CD4-positive, alpha-beta T cell (primary cell): ENCODE data around the gene C19orf33. TPM values are rescaled to one million over a fixed set of nuclear protein-coding genes. Genes with fewer than 3 reads are reported as not detected.
"Not testable (repeated sequence)": the region's sequence is repeated elsewhere in the genome, so short reads cannot be mapped to it uniquely, and the experiment has no call there.

Source experiments
- ATAC-seq: fragments of 200-7000 bp; cut with Tn5 transposase; one replicate; pipeline ENCODE4 v1.10.0; 2022; ENCODE audit warnings: mild to moderate bottlenecking; ENCODE audit not compliant: poor library complexity
- CTCF ChIA-PET: fragments of 350-600 bp; sonication (Branson Sonifier 250); formaldehyde crosslinking; loops from one replicate; lab custom pipeline; 2021; ENCODE audit warnings: antibody characterized with exemption, inconsistent platforms; lab: Charles Lee
- POLR2A ChIA-PET: fragments of 350-600 bp; sonication (Branson Sonifier 250); formaldehyde crosslinking; loops from one replicate; lab custom pipeline; 2021; ENCODE audit warnings: antibody characterized with exemption, inconsistent platforms; lab: Charles Lee
- DNase-seq, 14 experiments: peaks; one replicate each; pipeline ENCODE4 v3.0.0-alpha.2; 2013 to 2020; ENCODE audit warnings: mixed read lengths in 2 of 14
- H3K27ac ChIP-seq, 2 donors: one replicate each; pipeline versions ENCODE4 v1.5.1 to v1.7.0; 2013; ENCODE audit warnings: low read length in 2 of 2, low read depth in 1 of 2, mild to moderate bottlenecking in 1 of 2
- H3K27me3 ChIP-seq, 2 experiments: 1 replicate in 1 of 2; 2 replicates in 1 of 2; pipeline versions ENCODE4 v1.6.1 to v1.7.0; 2013; ENCODE audit warnings: low read length in 2 of 2, control low read depth in 1 of 2, mild to moderate bottlenecking in 1 of 2, moderate library complexity in 1 of 2; ENCODE audit not compliant: insufficient read depth in 2 of 2, control insufficient read depth in 1 of 2
- H3K36me3 ChIP-seq: one replicate; pipeline ENCODE4 v1.6.1; 2013; ENCODE audit warnings: low read length, control low read depth; ENCODE audit not compliant: insufficient read depth
- H3K4me1 ChIP-seq: one replicate; pipeline ENCODE4 v1.6.1; 2013; ENCODE audit warnings: low read length, control low read depth; ENCODE audit not compliant: insufficient read depth
- H3K4me3 ChIP-seq: one replicate; pipeline ENCODE4 v1.5.1; 2013; ENCODE audit warnings: mild to moderate bottlenecking, low read length, moderate library complexity
- H3K9me3 ChIP-seq, 2 experiments: 1 replicate in 1 of 2; 2 replicates in 1 of 2; pipeline versions ENCODE4 v1.6.1 to v1.7.0; 2013; ENCODE audit warnings: low read length in 2 of 2, mild to moderate bottlenecking in 2 of 2, control low read depth in 1 of 2, moderate library complexity in 1 of 2; ENCODE audit not compliant: control insufficient read depth in 1 of 2, insufficient read depth in 1 of 2
- H3K27ac Mint-ChIP-seq: one replicate; pipeline ENCODE4 v1.8.0; 2020; ENCODE audit warnings: mixed read lengths
- H3K27me3 Mint-ChIP-seq: one replicate; pipeline ENCODE4 v1.8.0; 2021; ENCODE audit warnings: mixed read lengths
- H3K36me3 Mint-ChIP-seq: one replicate; pipeline ENCODE4 v1.8.0; 2021; ENCODE audit warnings: low read depth, mixed read lengths
- H3K4me1 Mint-ChIP-seq: one replicate; pipeline ENCODE4 v1.8.0; 2021; ENCODE audit warnings: low read depth, mixed read lengths
- H3K4me3 Mint-ChIP-seq: one replicate; pipeline ENCODE4 v1.8.0; 2020; ENCODE audit warnings: mild to moderate bottlenecking, mixed read lengths
- H3K9me3 Mint-ChIP-seq: one replicate; pipeline ENCODE4 v1.8.0; 2020; ENCODE audit warnings: mixed read lengths
- CTCF ChIP-seq: fragments of 200-600 bp; IDR thresholded peaks from one replicate; pipeline ENCODE4 v1.8.0; 2022; ENCODE audit warnings: antibody characterized with exemption, mild to moderate bottlenecking
- intact Hi-C, 2 experiments: fragments of 100-400 bp; cut with DNase I in 1 of 2; cut with micrococcal nuclease in 1 of 2; formaldehyde crosslinking; loops; one replicate each; pipeline versions ENCODE4 v1.15.1 to v1.9.0; 2023 to 2025; cut with DNase I, micrococcal nuclease
- polyA plus RNA-seq, 2 donors: library from polyadenylated mRNA; unstranded; fragments of 120-200 nt; gene quantifications; one replicate each; pipeline ENCODE4 v1.2.1, GENCODE V29; 2013
- total RNA-seq, 174 experiments: library from RNA in 2 of 174; stranded (reverse) in 2 of 174; gene quantifications; one replicate each; pipeline ENCODE4 v1.2.3 and lab custom pipeline; 2021 to 2026

Gene C19orf33
- total RNA-seq (not detected), total RNA-seq (lab: John Stamatoyannopoulos, UW) (0 to 0.26 (median 0) reads per million in 172 experiments)
- polyA plus RNA-seq (2013, experiment 1 of 2): 0.96 TPM
- polyA plus RNA-seq (2013, experiment 2 of 2): 0.53 TPM

GRCh38 chr19:38303517-38304351, at the start of gene C19orf33:
Gene C19orf33 (plus strand): TSS chr19:38304251. CDS start chr19:38304262, 11 bp downstream.
- DNase-seq: no peak
- Mint-ChIP-seq H3K36me3 (peaks cover 23% of the 10 kb centered on the region), H3K27me3 (no peaks in the 10 kb centered on the region), H3K27ac (no peak within 1 kb of the TSS), H3K4me1 (no peaks in the 10 kb centered on the region), H3K4me3 (no peak within 1 kb of the TSS), H3K9me3 (no peaks in the 10 kb centered on the region)
- Histone ChIP-seq H3K27ac (no peak within 1 kb of the TSS), H3K4me3 (no peak within 1 kb of the TSS), H3K36me3 (peaks cover 20% of the 10 kb centered on the region), H3K4me1 (no peaks in the 10 kb centered on the region), H3K9me3 (peaks cover 0 to 8% of the 10 kb centered on the region in 2 experiments), H3K27me3 (no peaks in the 10 kb centered on the region)
- CTCF ChIA-PET: no interaction called here
- no peak for TF ChIP-seq CTCF
- POLR2A ChIA-PET: no interaction called here
- intact Hi-C loops: no loop called here
- no peak for ATAC-seq

GRCh38 chr19:38255383-38256014, 48.6 kb upstream of the C19orf33 start:
- Mint-ChIP-seq H3K27ac (no peak overlapping the region), H3K27me3 (peaks cover 35% of the 10 kb centered on the region), H3K36me3 (no peaks in the 10 kb centered on the region), H3K9me3 (no peaks in the 10 kb centered on the region), H3K4me1 (no peaks in the 10 kb centered on the region), H3K4me3 (no peak overlapping the region)
- Histone ChIP-seq H3K4me1 (peaks cover 4% of the 10 kb centered on the region), H3K27ac (no peak overlapping the region), H3K27me3 (peaks cover 14 to 16% of the 10 kb centered on the region in 2 experiments), H3K9me3 (peaks cover 0 to 6% of the 10 kb centered on the region in 2 experiments), H3K4me3 (no peak overlapping the region), H3K36me3 (no peaks in the 10 kb centered on the region)
- DNase-seq (no peak), ATAC-seq (no peak)
- TF ChIP-seq CTCF: no peak
- POLR2A ChIA-PET: interaction anchor here (1.5 kb wide), 1 partner anchor 10 kb away, joined by 4 read pairs; no protein-coding TSS in a partner anchor
- CTCF ChIA-PET: no interaction called here
- intact Hi-C loops: no loop called here

GRCh38 chr19:38261942-38262341, 42.1 kb upstream of the C19orf33 start:
- H3K36me3 Mint-ChIP-seq, ATAC-seq, H3K27ac ChIP-seq, H3K9me3 Mint-ChIP-seq, CTCF ChIA-PET, H3K4me3 Mint-ChIP-seq, H3K27me3 ChIP-seq, intact Hi-C loops, H3K9me3 ChIP-seq, POLR2A ChIA-PET, H3K27ac Mint-ChIP-seq, H3K36me3 ChIP-seq, H3K4me3 ChIP-seq, DNase-seq: not testable (repeated sequence)
- peaks cover 16% of the 10 kb centered on the region for H3K27me3 Mint-ChIP-seq
- peaks cover 20% of the 10 kb centered on the region for H3K4me1 Mint-ChIP-seq
- H3K4me1 ChIP-seq: peaks cover 24% of the 10 kb centered on the region
